K562 (cell line): ENCODE results near the gene C1QBP. TPM values are rescaled to one million over a fixed set of nuclear protein-coding genes. Genes with fewer than 3 reads are reported as not detected.

Experiments used
- ATAC-seq: fragments of 200-7000 bp; cut with Tn5 transposase; 3 replicates; pipeline ENCODE4 v1.9.1; 2020; ENCODE audit warnings: moderate library complexity
- BruUV-seq: library from RNA; stranded (reverse); fragments of 400-500 nt; replicated peaks from 2 replicates; lab custom pipeline; 2021; lab: Mats Ljungman, UMichigan
- CTCF ChIA-PET: fragments of 300-600 bp; formaldehyde crosslinking; extraction: SDS; loops from one replicate; lab custom pipeline; 2021; ENCODE audit warnings: low intra/inter-chr PET ratio; lab: Yijun Ruan, JAX
- POLR2A ChIA-PET: fragments of 300-600, 350-650 bp; sonication (Branson Sonifier 250); formaldehyde crosslinking; extraction: SDS; loops from one replicate; lab custom pipeline; 2021; ENCODE audit warnings: antibody characterized with exemption, inconsistent platforms; lab: Yijun Ruan, JAX
- DNase-seq, 4 experiments: peaks; one replicate each; pipeline versions ENCODE4 v3.0.0 to v3.0.0-alpha.2; 2011 to 2018; ENCODE audit warnings: low spot score in 3 of 4, mixed read lengths in 3 of 4; ENCODE audit errors: extremely low read depth in 1 of 4
- FAIRE-seq: peaks from 2 replicates; lab custom pipeline; 2011; peaks lifted over from hg19 to GRCh38; lab: Jason Lieb, UNC
- H2AFZ ChIP-seq: 2 replicates; pipeline ENCODE4 v1.6.0; 2011; ENCODE audit warnings: low read depth, low read length, control low read depth, inconsistent platforms
- H3K27ac ChIP-seq: fragments of 200-600 bp; 3 replicates; pipeline ENCODE4 v1.8.0; 2011; ENCODE audit warnings: low read depth, mild to moderate bottlenecking, control low read depth, inconsistent platforms, low read length, moderate library complexity, mixed read lengths; ENCODE audit errors: extremely low read depth
- H3K27me3 ChIP-seq, 2 experiments: fragments of 300-600 bp in 1 of 2; 2 replicates in 1 of 2; 3 replicates in 1 of 2; pipeline versions ENCODE4 v1.6.0 to v1.8.0; 2011; ENCODE audit warnings: inconsistent platforms in 2 of 2, low read length in 2 of 2, mild to moderate bottlenecking in 1 of 2, mixed read lengths in 1 of 2, moderate library complexity in 1 of 2; ENCODE audit not compliant: control insufficient read depth in 2 of 2, insufficient read depth in 2 of 2
- H3K36me3 ChIP-seq: fragments of 300-600 bp; 3 replicates; pipeline ENCODE4 v1.8.0; 2011; ENCODE audit warnings: mild to moderate bottlenecking, low read length, inconsistent platforms; ENCODE audit not compliant: control insufficient read depth, insufficient read depth
- H3K4me1 ChIP-seq, 2 experiments: fragments of 200-600 bp in 1 of 2; replicated peaks in 1 of 2; 2 replicates in 1 of 2; 3 replicates in 1 of 2; pipeline versions ENCODE4 v1.5.1 to v1.8.0; 2011; ENCODE audit warnings: inconsistent platforms in 2 of 2, low read length in 2 of 2, mild to moderate bottlenecking in 1 of 2, mixed read lengths in 1 of 2, moderate library complexity in 1 of 2; ENCODE audit not compliant: control insufficient read depth in 2 of 2, insufficient read depth in 2 of 2
- H3K4me2 ChIP-seq: 2 replicates; pipeline ENCODE4 v1.6.1; 2011; ENCODE audit warnings: low read length, control low read depth, inconsistent platforms, mixed read lengths; ENCODE audit not compliant: insufficient read depth
- H3K4me3 ChIP-seq: fragments of 200-600 bp; sonication (generic), shearing (Covaris generic); 2 replicates; pipeline ENCODE4 v1.5.1; 2016; ENCODE audit warnings: control low read depth, inconsistent platforms
- H3K79me2 ChIP-seq: fragments of 200-600 bp; 3 replicates; pipeline ENCODE4 v1.8.0; 2011; ENCODE audit warnings: low read length, inconsistent platforms; ENCODE audit not compliant: control insufficient read depth, insufficient read depth
- H3K9ac ChIP-seq, 2 experiments: 2 replicates each; pipeline versions ENCODE4 v1.6.0 to v1.6.1; 2011; ENCODE audit warnings: low read depth in 2 of 2, low read length in 2 of 2, control low read depth in 1 of 2, inconsistent platforms in 1 of 2, mild to moderate bottlenecking in 1 of 2, mixed read lengths in 1 of 2; ENCODE audit not compliant: insufficient read depth in 1 of 2
- H3K9me1 ChIP-seq: one replicate; pipeline ENCODE4 v1.6.0; 2011; ENCODE audit warnings: inconsistent platforms, mild to moderate bottlenecking, low read length, moderate library complexity; ENCODE audit not compliant: control insufficient read depth, insufficient read depth
- H3K9me3 ChIP-seq: replicated peaks from 2 replicates; pipeline ENCODE4 v1.5.1; 2011; ENCODE audit warnings: low read depth, low read length, inconsistent platforms; ENCODE audit not compliant: control insufficient read depth, insufficient read depth
- H4K20me1 ChIP-seq: replicated peaks from 2 replicates; pipeline ENCODE4 v1.6.1; 2011; ENCODE audit warnings: low read length, inconsistent platforms, mixed read lengths; ENCODE audit not compliant: control insufficient read depth, insufficient read depth
- CBFA2T2 ChIP-seq: fragments of 450-650 bp; conservative IDR thresholded peaks from 2 replicates; pipeline ENCODE4 v1.6.1; 2017; ENCODE audit warnings: mild to moderate bottlenecking
- CREB1 ChIP-seq, 2 experiments: sonication (generic) in 1 of 2; formaldehyde crosslinking in 1 of 2; IDR thresholded peaks; 2 replicates each; pipeline versions ENCODE4 v1.6.1 to v1.8.0; 2012 to 2022; ENCODE audit warnings: inconsistent platforms in 1 of 2, mild to moderate bottlenecking in 1 of 2, missing genetic modification reagents in 1 of 2, moderate library complexity in 1 of 2
- DPF2 ChIP-seq: fragments of 450-650 bp; IDR thresholded peaks from 2 replicates; pipeline ENCODE4 v1.6.1; 2016
- FOXJ3 ChIP-seq: sonication (generic); formaldehyde crosslinking; IDR thresholded peaks from 2 replicates; pipeline ENCODE4 v1.4.0; 2020; ENCODE audit warnings: mild to moderate bottlenecking, missing genetic modification reagents
- GABPB2 ChIP-seq: fragments of 250-450 bp; sonication (Bioruptor Pico); conservative IDR thresholded peaks from 2 replicates; pipeline ENCODE4 v1.5.1; 2021; ENCODE audit warnings: mild to moderate bottlenecking
- MGA ChIP-seq: fragments of 450-650 bp; IDR thresholded peaks from 2 replicates; pipeline ENCODE4 v1.6.1; 2016; ENCODE audit warnings: mild to moderate bottlenecking, moderate library complexity
- NUFIP1 ChIP-seq: fragments of 450-650 bp; IDR thresholded peaks from 2 replicates; pipeline ENCODE4 v1.6.1; 2018; ENCODE audit not compliant: partially characterized antibody
- SNRNP70 ChIP-seq: fragments of 200-400 bp; formaldehyde crosslinking; optimal IDR thresholded peaks from 2 replicates; pipeline ENCODE3; 2017; ENCODE audit warnings: low read depth, low read length
- STAT5B ChIP-seq: fragments of 250-450 bp; sonication (Bioruptor Pico); IDR thresholded peaks from 2 replicates; pipeline ENCODE4 v1.8.0; 2021; ENCODE audit warnings: mild to moderate bottlenecking, inconsistent platforms
- ZNF263 ChIP-seq: sonication (generic); formaldehyde crosslinking; IDR thresholded peaks from 2 replicates; pipeline ENCODE4 v1.8.0; 2022; ENCODE audit warnings: mild to moderate bottlenecking, missing genetic modification reagents, borderline replicate concordance
- ZNF584 ChIP-seq: fragments of 200-800 bp; sonication (Bioruptor generic); IDR thresholded peaks from 2 replicates; pipeline ENCODE4 v1.6.1; 2016; ENCODE audit warnings: low read depth, mild to moderate bottlenecking, missing genetic modification characterization, missing compliant biosample characterization
- WGBS: fragments of 100-300 bp; shearing (Covaris generic); methylation state at CpG from one replicate; pipeline ENCODE4 v1.1.6; 2016; ENCODE audit warnings: low coverage, mixed read lengths; ENCODE audit not compliant: insufficient coverage; ENCODE audit errors: missing lambda C conversion rate; 5-methylcytosine and 5-hydroxymethylcytosine counted together
- in situ Hi-C: fragments of 300-500 bp; cut with MboI; formaldehyde crosslinking; loops from 4 replicates; pipeline ENCODE4 v1.15.0; 2018; ENCODE audit warnings: inconsistent platforms, mixed read lengths
- intact Hi-C: fragments of 100-400 bp; cut with micrococcal nuclease; formaldehyde crosslinking; loops from 2 replicates; pipeline ENCODE4 v1.14.2; 2022
- polyA plus RNA-seq, 8 experiments: library from polyadenylated mRNA; depleted of rRNA in 4 of 8; stranded (reverse) in 5 of 8; unstranded in 3 of 8; fragments of >200 nt; fragmentation: Nextera tagmentation in 2 of 8; fragmentation: Illumina TruSeq in 1 of 8; extraction: Ambion mirVana in 2 of 8; extraction: Trizol in 1 of 8; gene quantifications; 2 replicates each; pipeline versions ENCODE4 v1.2.1 to v1.2.3, GENCODE V29; 2011 to 2014; ENCODE audit warnings: inconsistent platforms in 1 of 8, missing spikeins in 1 of 8
- total RNA-seq, 7 experiments: library from RNA; depleted of rRNA in 6 of 7; stranded (reverse); fragments of >200 nt in 6 of 7; fragmentation: Illumina TruSeq in 2 of 7; extraction: Trizol in 2 of 7; gene quantifications; 2 replicates each; pipeline versions ENCODE4 v1.2.1 to v1.2.3, GENCODE V29; 2011 to 2021; ENCODE audit warnings: low replicate concordance in 1 of 7

The C1QBP gene
- total and polyA plus RNA-seq, 9 of the 15 experiments (the other 6 are each of a cell fraction or from before 2014, with no cell fraction given): 90.7 to 665 (median 414) TPM

DNA sequence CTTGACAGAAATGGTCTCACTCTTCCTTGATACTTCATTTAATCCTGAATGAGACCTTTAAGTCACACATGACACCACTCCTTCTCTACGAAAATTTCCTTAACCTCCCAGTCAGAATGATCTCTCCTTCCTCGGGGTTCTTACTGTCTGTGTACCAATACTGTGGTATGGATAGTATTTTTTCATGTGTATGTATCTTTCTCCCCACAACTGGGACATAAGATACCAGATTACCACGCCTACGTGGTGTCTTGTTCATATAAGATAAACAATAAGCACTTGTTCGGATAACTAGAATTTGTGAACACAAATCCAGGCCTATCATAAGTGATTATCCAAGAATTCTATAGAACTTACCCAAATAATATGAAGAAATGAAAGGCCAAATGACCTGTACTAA is 30.8 kb downstream of the C1QBP start:
- intact Hi-C loops: no loop called here
- Histone ChIP-seq H3K36me3 (peaks cover 91% of the 10 kb centered on the region), H3K27ac (no peak overlapping the region), H3K79me2 (peaks cover 8% of the 10 kb centered on the region), H3K4me3 (no peak overlapping the region)
- no peak for DNase-seq
- TF ChIP-seq NUFIP1 (no peak), GABPB2 (no peak), DPF2 (no peak), CREB1 (IDR thresholded peaks at IDR 0.05) (no peak), CREB1 (CRISPR knock-in tag; IDR thresholded peaks at IDR 0.05) (no peak), MGA (no peak), STAT5B (no peak), SNRNP70 (no peak), CBFA2T2 (no peak), ZNF584 (CRISPR knock-in tag) (no peak), FOXJ3 (no peak), ZNF263 (CRISPR knock-in tag) (no peak)
- TF ChIP-seq, all 486 proteins: peak for 0
- Histone ChIP-seq H3K4me1 (no peaks in the 10 kb centered on the region), H3K4me2 (no peak overlapping the region), H3K27me3 (no peaks in the 10 kb centered on the region), H3K9me1 (no peaks in the 10 kb centered on the region), H3K9me3 (no peaks in the 10 kb centered on the region), H3K9ac (no peak overlapping the region), H2AFZ (no peak overlapping the region), H4K20me1 (no peaks in the 10 kb centered on the region)
- BruUV-seq: no TSS peak
- in situ Hi-C loops: no loop called here
- POLR2A ChIA-PET: interaction anchor here (1.2 kb wide), 1 partner anchor 11 kb away, joined by 5 read pairs; the partner anchor contains the start of genes NUP88 and RPAIN
- ATAC-seq (no peak), FAIRE-seq (no peak)
- whole genome bisulfite sequencing: 78% methylated on average over 5 of the region's 5 CpGs
- CTCF ChIA-PET: no interaction called here
